22Rv1 (cell line): ENCODE measurements around the gene MTF2.

ENCODE experiments used
- CTCF ChIP-seq: fragments of 450-650 bp; IDR thresholded peaks from 2 replicates; pipeline ENCODE4 v1.5.1; 2017; ENCODE audit warnings: mild to moderate bottlenecking
- ZFX ChIP-seq: fragments of 450-650 bp; IDR thresholded peaks from 2 replicates; pipeline ENCODE4 v1.6.1; 2017; ENCODE audit warnings: antibody characterized with exemption, borderline replicate concordance

- no peak for TF ChIP-seq CTCF
- no peak for TF ChIP-seq ZFX
Measured at GRCh38 chr1:93078986-93079654, at the start of gene MTF2.
